ENCODE results near the gene DBNDD1.
"Not testable (repeated sequence)": the region's sequence is repeated elsewhere in the genome, so short reads cannot be mapped to it uniquely, and the experiment has no call there.

Gene DBNDD1

GRCh38 chr16:90011508-90011819, 7.8 kb downstream of the DBNDD1 start:
- no peak for DNase-seq (ENCODE audit: low read depth)

GRCh38 chr16:90010676-90011507, 8.4 kb downstream of the DBNDD1 start:
- no peak for DNase-seq (ENCODE audit: low read depth)

- DNase-seq (ENCODE audit: low read depth): no peak
These were observed 9.9 kb downstream of the DBNDD1 start for GRCh38 chr16:90009172-90009899.

- peak; percentile 36 for DNase-seq (ENCODE audit: low read depth)
These were observed 10.5 kb downstream of the DBNDD1 start for GRCh38 chr16:90008708-90009145.

GRCh38 chr16:90007635-90008234, 11.5 kb downstream of the DBNDD1 start:
- DNase-seq (ENCODE audit: low read depth): not testable (repeated sequence)

- DNase-seq (ENCODE audit: low read depth): no peak
These were observed 12.2 kb downstream of the DBNDD1 start for GRCh38 chr16:90007015-90007414.

GRCh38 chr16:90005956-90006663, 13.1 kb downstream of the DBNDD1 start:
- DNase-seq (ENCODE audit: low read depth): no peak

- no peak for DNase-seq (ENCODE audit: low read depth)
These were observed 14.7 kb downstream of the DBNDD1 start for GRCh38 chr16:90004577-90004976.

GRCh38 chr16:90002759-90003158, 16.5 kb downstream of the DBNDD1 start:
- DNase-seq (ENCODE audit: low read depth): no peak

- no peak for DNase-seq (ENCODE audit: low read depth)
These were observed 17.3 kb downstream of the DBNDD1 start for GRCh38 chr16:90001761-90002503.

GRCh38 chr16:90000733-90001427, 18.4 kb downstream of the DBNDD1 start:
- no peak for DNase-seq (ENCODE audit: low read depth)

GRCh38 chr16:89999831-90000574, 19.3 kb downstream of the DBNDD1 start:
- DNase-seq (ENCODE audit: low read depth): no peak

GRCh38 chr16:89996178-89996489, 23.1 kb downstream of the DBNDD1 start:
- no peak for DNase-seq (ENCODE audit: low read depth)

GRCh38 chr16:89995475-89996177, 23.6 kb downstream of the DBNDD1 start:
- DNase-seq (ENCODE audit: low read depth): not testable (repeated sequence)

GRCh38 chr16:89994721-89995474, 24.4 kb downstream of the DBNDD1 start:
- DNase-seq (ENCODE audit: low read depth): not testable (repeated sequence)

GRCh38 chr16:89994389-89994720, 24.9 kb downstream of the DBNDD1 start:
- no peak for DNase-seq (ENCODE audit: low read depth)

GRCh38 chr16:89993971-89994370, 25.3 kb downstream of the DBNDD1 start:
- no peak for DNase-seq (ENCODE audit: low read depth)

- no peak for DNase-seq (ENCODE audit: low read depth)
These were observed 25.9 kb downstream of the DBNDD1 start for GRCh38 chr16:89993377-89993776.

GRCh38 chr16:89990799-89991198, 28.5 kb downstream of the DBNDD1 start:
- no peak for DNase-seq (ENCODE audit: low read depth)

Data from T follicular helper cell (primary cell).